HG03095 (cell line): ENCODE results near the gene KCNMA1.

Experiments used
- ATAC-seq: cut with Tn5 transposase; IDR thresholded peaks from one replicate; pipeline ENCODE4 v1.9.1; 2021; ENCODE audit warnings: moderate library complexity; ENCODE audit not compliant: unreplicated experiment

KCNMA1 gene

DNA sequence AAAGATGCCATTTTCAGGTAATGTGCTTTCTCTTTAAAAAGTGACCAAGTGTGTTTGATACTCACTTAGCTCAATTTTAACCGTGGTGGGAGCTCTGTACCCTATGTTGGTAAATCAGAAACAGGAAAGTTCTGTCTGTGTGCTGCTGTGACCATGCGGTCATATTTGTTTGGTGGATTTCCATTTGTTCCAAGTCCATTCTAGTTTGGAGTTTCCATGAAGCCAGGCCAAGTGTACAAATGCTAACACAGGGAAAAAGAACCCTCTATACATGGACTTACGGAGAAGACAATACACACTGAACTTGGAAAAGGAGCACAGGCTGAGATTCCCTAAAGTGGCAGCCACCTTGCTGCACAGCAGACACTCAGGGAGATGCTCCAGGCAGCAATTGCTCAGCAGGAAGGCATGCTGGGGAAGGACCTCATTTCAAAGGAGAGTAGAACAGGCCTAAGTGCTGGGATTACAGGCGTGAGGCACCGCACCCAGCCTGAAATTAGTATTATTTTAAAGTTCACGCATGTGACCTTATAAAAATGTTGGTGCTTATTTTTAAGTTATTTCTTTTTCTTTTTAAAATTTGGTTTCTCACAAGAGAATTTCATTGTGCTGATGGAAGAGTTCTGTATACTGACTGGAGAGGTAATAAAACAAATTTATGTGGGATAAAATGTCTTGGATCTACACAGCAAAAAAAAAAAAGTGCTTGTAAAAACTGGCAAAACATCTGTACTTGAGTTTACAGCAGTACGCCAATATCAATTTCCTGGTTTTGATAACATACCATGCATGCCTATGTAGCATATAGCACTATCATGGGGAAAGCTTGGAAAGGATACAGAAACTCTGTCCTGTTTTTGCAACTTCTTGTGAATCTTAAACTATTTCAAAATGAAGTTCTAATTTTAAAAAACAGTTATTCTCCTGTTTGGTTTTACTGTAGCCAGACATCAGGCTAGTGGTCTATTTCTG is 436.2 kb downstream of the KCNMA1 start:
- ATAC-seq = no peak

DNA sequence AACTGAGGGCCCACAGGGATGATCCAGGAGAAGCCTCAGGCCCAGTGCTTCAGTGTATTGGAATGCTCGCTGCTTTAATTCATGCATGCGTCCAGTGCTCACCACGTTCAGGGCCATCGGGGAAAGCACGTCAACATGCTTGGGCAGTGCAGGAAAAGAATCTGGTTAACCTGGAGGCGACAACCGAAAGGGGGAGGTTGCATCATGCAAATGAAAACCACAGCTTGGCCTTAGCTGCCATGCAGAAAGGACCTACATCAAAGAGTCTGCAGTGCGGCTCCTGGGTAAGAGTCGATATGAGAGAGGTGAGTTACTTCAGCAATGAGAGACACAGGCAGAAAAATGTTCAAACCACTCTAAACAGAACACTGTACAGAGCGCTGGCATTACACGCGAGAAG is 440.1 kb downstream of the KCNMA1 start:
- no peak for ATAC-seq

DNA sequence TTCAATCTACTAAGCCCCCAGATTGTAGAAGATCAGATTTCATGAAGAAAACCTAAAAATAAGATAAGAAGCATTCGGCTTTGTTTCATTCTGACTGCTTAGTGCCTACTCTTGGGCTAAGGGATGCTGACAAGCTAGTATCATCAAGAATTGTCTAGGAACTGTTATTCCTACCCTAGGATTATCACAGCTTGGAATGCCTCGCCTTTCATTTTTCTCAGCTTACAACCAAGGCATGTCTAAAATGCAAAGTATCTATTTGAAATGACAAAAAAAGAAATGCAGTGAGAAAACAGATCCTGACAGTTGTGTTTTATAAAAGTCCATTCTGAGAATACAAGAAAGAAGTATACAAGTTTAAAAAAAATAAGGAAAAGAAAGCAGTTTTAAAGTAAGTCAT is 441.0 kb downstream of the KCNMA1 start:
- ATAC-seq = no peak

GRCh38 chr10:77195101-77195500 is 442.5 kb downstream of the KCNMA1 start:
- ATAC-seq = no peak

DNA sequence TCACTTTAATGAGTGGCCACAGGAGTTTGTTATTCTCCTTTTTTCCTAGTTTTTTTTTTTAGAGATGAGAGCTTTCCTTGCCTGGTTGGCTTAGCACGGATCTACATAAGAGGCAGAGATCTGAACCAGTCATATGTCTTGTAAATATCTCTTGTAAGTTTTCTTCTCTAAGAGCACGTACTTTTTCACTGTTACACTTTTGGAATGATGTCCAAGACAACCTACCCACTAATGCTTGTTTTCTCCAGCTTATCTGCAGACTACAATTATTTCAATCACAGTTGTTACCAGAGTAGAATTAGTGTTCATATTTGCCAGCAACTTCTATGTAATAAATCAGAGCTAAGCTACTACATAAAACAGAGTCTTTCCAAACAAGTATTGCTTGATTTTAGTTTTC is 444.6 kb downstream of the KCNMA1 start:
- ATAC-seq = no peak

- no peak for ATAC-seq
Observed at GRCh38 chr10:77192402-77192801, 445.2 kb downstream of the KCNMA1 start.

GRCh38 chr10:77191324-77192049 is 446.1 kb downstream of the KCNMA1 start:
- ATAC-seq = no peak

DNA sequence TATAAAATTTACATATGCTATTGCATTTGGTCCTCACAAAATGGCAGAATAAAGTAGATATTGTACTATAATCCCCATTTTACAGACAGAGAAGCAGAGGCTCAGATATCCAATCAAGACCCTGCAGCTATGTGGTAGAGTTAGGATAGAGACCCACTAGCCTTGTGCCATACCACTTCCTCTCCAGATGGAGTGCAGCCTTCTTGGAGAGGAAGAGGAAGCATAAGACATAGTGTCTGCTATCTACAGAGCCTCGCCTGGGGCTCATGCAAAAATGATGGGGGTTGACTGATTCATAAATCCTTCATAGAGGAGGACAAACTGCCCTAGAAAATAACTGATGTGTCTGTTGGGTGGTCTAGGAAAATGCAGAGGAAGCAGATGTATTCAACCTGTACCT is 447.3 kb downstream of the KCNMA1 start:
- ATAC-seq = no peak

DNA sequence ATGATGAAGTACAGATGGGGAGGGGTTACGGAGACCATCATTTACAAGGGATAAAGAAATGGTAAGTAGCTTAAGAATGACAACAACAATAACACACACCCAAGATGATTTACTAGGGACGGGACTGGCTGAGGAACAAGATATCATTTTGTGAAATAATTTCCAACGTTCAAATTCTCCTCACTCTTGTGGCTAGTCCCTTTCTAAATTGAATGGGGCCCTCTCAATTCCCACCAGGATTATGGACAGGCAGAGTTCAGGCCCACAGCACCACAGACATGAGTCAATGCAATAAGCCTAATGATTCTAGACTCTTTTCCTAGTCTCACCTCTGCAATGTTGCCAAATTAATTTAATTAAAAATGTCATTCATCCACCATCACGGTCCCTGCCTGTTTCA is 448.1 kb downstream of the KCNMA1 start:
- ATAC-seq = no peak

DNA sequence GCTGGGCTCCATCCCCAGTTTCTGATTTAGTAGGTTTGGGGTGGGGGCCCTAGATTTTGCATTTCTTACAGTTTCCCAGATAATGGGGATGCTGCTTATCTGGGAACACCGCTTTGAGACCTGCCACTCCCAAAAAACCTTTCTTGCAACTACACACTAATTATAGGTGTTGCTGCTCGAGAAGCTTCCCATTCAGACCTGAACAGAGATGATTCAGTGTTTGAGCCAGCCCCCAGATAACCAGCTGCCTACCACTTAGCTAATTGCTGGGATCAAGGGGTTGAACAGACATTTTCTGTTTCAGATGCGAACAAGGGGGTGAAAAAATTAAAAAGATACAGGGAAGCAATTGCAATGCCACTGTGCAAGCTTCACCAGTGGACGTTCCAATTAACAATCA is 448.5 kb downstream of the KCNMA1 start:
- ATAC-seq = no peak

DNA sequence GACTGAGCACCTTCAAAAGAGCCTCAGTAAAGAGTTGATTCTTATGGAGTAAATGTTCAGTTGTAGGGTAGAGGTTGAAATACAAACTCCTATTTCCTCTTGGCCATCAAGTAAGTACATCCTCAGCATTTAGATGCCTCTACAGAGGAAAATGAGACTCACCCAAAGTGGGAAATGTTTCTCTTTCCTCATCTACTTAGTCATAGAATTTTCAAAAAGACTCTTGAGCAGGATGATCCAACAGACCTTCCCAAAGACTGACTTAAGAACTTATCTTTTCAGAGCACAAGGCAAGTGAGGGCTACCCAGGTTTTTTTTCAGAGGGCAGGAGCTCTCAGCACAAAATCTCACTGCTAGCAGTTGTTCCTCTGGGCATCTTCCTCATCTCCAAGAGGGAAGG is 449.1 kb downstream of the KCNMA1 start:
- no peak for ATAC-seq

DNA sequence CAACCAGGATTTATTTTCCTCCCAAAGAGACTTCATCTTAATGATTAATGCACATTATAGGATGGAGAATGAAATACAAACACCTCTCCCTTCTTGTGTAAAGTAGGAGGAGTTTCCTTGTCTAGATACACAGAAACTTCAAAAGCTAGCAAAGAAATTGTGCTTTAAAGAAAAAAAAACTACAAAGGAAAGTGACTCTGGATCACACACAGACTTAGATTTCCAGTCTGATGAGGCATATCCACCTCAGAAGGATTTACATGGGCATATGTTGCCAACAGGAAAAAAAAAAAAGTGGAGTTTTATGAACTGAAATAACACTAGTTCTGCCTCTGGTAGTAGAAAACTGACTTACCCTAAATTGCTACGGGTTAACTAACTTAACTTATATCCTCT is 449.6 kb downstream of the KCNMA1 start:
- ATAC-seq = no peak

DNA sequence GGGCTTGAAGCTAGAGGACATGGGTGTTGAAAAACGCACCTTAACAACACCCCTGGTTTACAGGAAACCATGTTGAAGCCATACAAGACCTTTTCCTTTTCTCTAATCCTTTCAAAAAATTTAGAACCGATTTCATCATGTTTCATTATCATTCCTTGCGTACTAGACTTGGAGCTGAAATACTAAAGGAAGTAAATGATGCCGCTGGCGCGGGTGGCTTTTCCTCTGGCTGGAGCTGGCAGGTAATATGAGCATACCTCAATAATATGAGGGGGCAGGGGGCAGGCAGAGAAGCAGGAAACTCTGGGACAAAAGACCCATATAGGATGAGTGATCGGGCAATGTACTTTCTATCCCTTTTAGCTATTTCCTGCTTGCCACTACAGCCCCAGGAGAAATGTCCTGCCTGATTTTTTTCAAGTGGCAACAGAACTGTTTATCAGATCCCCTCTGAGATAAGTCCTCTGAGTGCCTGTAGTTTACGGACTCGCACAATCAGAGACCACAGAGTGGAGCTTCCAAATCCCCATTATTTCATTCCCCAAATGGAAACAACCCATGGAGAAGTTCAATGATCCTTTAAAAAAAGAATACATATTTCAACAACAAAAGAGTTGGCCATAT is 450.1 kb downstream of the KCNMA1 start:
- no peak for ATAC-seq

- no peak for ATAC-seq
Observed at GRCh38 chr10:77186936-77187335, 450.7 kb downstream of the KCNMA1 start.

DNA sequence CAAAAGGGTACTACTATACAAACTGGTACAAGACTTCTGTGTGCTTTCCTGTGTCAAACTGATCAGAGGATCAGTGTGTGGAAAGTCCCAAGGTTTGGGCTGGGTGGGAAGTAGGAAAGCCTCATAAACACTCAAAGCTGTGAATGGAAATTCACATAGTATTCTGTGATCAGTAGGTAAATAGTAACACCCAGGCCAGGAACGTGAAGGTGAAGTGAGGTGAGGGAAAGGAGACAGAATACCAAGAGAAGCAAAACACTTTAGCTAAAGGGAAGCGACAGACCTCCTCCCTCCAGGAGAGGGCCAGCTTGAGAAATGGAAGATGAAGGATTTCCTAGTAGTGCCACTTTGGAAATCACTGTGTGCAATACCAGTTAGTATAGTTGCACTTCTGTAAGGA is 451.9 kb downstream of the KCNMA1 start:
- no peak for ATAC-seq

GRCh38 chr10:77182803-77183202 is 454.8 kb downstream of the KCNMA1 start:
- ATAC-seq = no peak

DNA sequence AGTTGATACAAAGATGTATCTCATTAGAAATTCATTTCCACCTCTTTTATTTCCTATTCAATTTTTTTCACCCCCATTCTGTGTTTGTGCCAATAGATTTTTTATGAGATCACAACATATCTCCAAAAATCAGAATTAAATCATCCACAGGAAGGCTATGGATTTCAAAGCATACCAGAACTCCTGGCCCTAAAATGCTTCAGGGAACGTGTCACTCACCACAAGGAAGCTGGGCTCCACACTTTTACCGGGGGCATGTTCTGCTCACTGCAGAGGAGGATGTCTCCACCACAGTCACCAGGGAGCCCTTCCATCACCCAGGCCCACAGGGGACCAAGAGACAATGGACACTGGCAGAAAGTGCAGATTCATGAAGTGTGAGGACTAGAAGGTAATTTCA is 456.8 kb downstream of the KCNMA1 start:
- ATAC-seq = no peak

- ATAC-seq = no peak
Observed at GRCh38 chr10:77180104-77180503, 457.5 kb downstream of the KCNMA1 start.

- ATAC-seq = no peak
Observed at GRCh38 chr10:77179015-77179695, 458.5 kb downstream of the KCNMA1 start.

DNA sequence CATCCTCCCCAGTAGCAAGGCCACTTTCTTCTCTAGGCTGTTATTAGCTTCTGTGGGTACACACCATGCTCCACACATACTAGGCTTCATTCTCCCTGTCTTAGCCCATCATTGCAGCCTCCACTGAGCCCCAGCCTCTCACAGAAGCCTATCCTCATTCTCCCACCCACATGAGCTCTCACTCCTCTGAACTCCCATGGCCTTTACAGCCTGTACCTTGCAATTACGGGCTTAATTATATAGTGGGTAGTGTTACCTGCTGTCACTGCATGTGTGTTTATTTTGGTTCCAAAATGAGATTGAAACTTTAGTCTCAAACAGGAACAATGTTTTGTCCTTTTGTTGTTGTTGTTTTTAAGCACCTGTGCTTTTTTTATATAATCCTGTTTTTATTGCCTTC is 460.0 kb downstream of the KCNMA1 start:
- ATAC-seq = no peak

- ATAC-seq = no peak
Observed at GRCh38 chr10:77177161-77177560, 460.4 kb downstream of the KCNMA1 start.
